Mucosa of stomach (tissue), 1 donor: ENCODE results near the gene RBL2.

Experiments
- H3K27me3 ChIP-seq: one replicate; pipeline ENCODE4 v1.7.0; 2013; ENCODE audit warnings: mild to moderate bottlenecking, low read length; ENCODE audit not compliant: control insufficient read depth, insufficient read depth
- H3K36me3 ChIP-seq: one replicate; pipeline ENCODE4 v1.7.0; 2013; ENCODE audit warnings: low read length; ENCODE audit not compliant: control insufficient read depth, insufficient read depth
- H3K4me1 ChIP-seq: one replicate; pipeline ENCODE4 v1.7.0; 2013; ENCODE audit warnings: mild to moderate bottlenecking, low read length; ENCODE audit not compliant: control insufficient read depth, insufficient read depth
- H3K4me3 ChIP-seq: one replicate; pipeline ENCODE4 v1.7.0; 2013; ENCODE audit warnings: low read length
- H3K9ac ChIP-seq: one replicate; pipeline ENCODE4 v1.7.0; 2013; ENCODE audit warnings: mild to moderate bottlenecking, low read length, moderate library complexity
- H3K9me3 ChIP-seq: one replicate; pipeline ENCODE4 v1.7.0; 2013; ENCODE audit warnings: mild to moderate bottlenecking, low read length, moderate library complexity; ENCODE audit not compliant: control insufficient read depth
- donor health status: Pancreatic carcinoma.

Gene RBL2

GRCh38 chr16:53428681-53429080 lies 5.6 kb upstream of the RBL2 start:
- Histone ChIP-seq H3K4me1 (peaks cover 2% of the 10 kb centered on the region), H3K36me3 (no peaks in the 10 kb centered on the region), H3K4me3 (no peak overlapping the region), H3K9ac (no peak overlapping the region), H3K27me3 (no peaks in the 10 kb centered on the region), H3K9me3 (no peaks in the 10 kb centered on the region)

- Histone ChIP-seq H3K9me3 (no peaks in the 10 kb centered on the region), H3K4me1 (peaks cover 5% of the 10 kb centered on the region), H3K9ac (no peak overlapping the region), H3K4me3 (no peak overlapping the region), H3K36me3 (no peaks in the 10 kb centered on the region), H3K27me3 (no peaks in the 10 kb centered on the region)
Measured at GRCh38 chr16:53429221-53429943, 4.9 kb upstream of the RBL2 start.

GRCh38 chr16:53430363-53430762 lies 3.9 kb upstream of the RBL2 start:
- no peaks in the 10 kb centered on the region for H3K9me3 ChIP-seq
- no peak overlapping the region for H3K9ac ChIP-seq
- H3K36me3 ChIP-seq = no peaks in the 10 kb centered on the region
- H3K4me1 ChIP-seq = peaks cover 5% of the 10 kb centered on the region
- H3K4me3 ChIP-seq = no peak overlapping the region
- H3K27me3 ChIP-seq = no peaks in the 10 kb centered on the region

GRCh38 chr16:53433509-53433908 lies 762 bp upstream of the RBL2 start:
- Histone ChIP-seq H3K36me3 (no peaks in the 10 kb centered on the region), H3K27me3 (no peaks in the 10 kb centered on the region), H3K9ac (peak overlapping the region; percentile 97), H3K4me3 (peak overlapping the region; percentile 96), H3K9me3 (no peaks in the 10 kb centered on the region), H3K4me1 (peaks cover 5% of the 10 kb centered on the region)

- Histone ChIP-seq H3K9me3 (no peaks in the 10 kb centered on the region), H3K27me3 (no peaks in the 10 kb centered on the region), H3K9ac (peak overlapping the region; percentile 97), H3K4me1 (peaks cover 5% of the 10 kb centered on the region), H3K4me3 (peak overlapping the region; percentile 96), H3K36me3 (no peaks in the 10 kb centered on the region)
Measured at GRCh38 chr16:53433930-53434376, 318 bp upstream of the RBL2 start.

- Histone ChIP-seq H3K36me3 (no peaks in the 10 kb centered on the region), H3K9me3 (no peaks in the 10 kb centered on the region), H3K4me1 (peaks cover 5% of the 10 kb centered on the region), H3K9ac (peak overlapping the region; percentile 97), H3K27me3 (no peaks in the 10 kb centered on the region), H3K4me3 (peak overlapping the region; percentile 96)
Measured at GRCh38 chr16:53435066-53435688, 906 bp downstream of the RBL2 start.

- Histone ChIP-seq H3K9ac (no peak overlapping the region), H3K4me3 (no peak overlapping the region), H3K27me3 (no peaks in the 10 kb centered on the region), H3K9me3 (no peaks in the 10 kb centered on the region), H3K36me3 (no peaks in the 10 kb centered on the region), H3K4me1 (no peaks in the 10 kb centered on the region)
Measured at GRCh38 chr16:53440125-53440524, 5.9 kb downstream of the RBL2 start.

- H3K36me3 ChIP-seq = no peaks in the 10 kb centered on the region
- H3K9ac ChIP-seq = no peak overlapping the region
- no peaks in the 10 kb centered on the region for H3K9me3 ChIP-seq
- H3K4me1 ChIP-seq = no peaks in the 10 kb centered on the region
- no peaks in the 10 kb centered on the region for H3K27me3 ChIP-seq
- H3K4me3 ChIP-seq = no peak overlapping the region
Measured at GRCh38 chr16:53445534-53445933, 11.3 kb downstream of the RBL2 start.

- H3K9ac ChIP-seq = no peak overlapping the region
- no peak overlapping the region for H3K4me3 ChIP-seq
- no peaks in the 10 kb centered on the region for H3K4me1 ChIP-seq
- no peaks in the 10 kb centered on the region for H3K27me3 ChIP-seq
- no peaks in the 10 kb centered on the region for H3K9me3 ChIP-seq
- H3K36me3 ChIP-seq = no peaks in the 10 kb centered on the region
Measured at GRCh38 chr16:53446090-53446489, 11.8 kb downstream of the RBL2 start.

- Histone ChIP-seq H3K9ac (no peak overlapping the region), H3K4me3 (no peak overlapping the region), H3K4me1 (no peaks in the 10 kb centered on the region), H3K9me3 (no peaks in the 10 kb centered on the region), H3K27me3 (no peaks in the 10 kb centered on the region), H3K36me3 (no peaks in the 10 kb centered on the region)
Measured at GRCh38 chr16:53449816-53450517, 15.7 kb downstream of the RBL2 start.

GRCh38 chr16:53453928-53454327 lies 19.7 kb downstream of the RBL2 start:
- Histone ChIP-seq H3K4me3 (no peak overlapping the region), H3K4me1 (no peaks in the 10 kb centered on the region), H3K9ac (no peak overlapping the region), H3K9me3 (no peaks in the 10 kb centered on the region), H3K36me3 (no peaks in the 10 kb centered on the region), H3K27me3 (no peaks in the 10 kb centered on the region)

- Histone ChIP-seq H3K36me3 (no peaks in the 10 kb centered on the region), H3K4me1 (no peaks in the 10 kb centered on the region), H3K9ac (no peak overlapping the region), H3K27me3 (no peaks in the 10 kb centered on the region), H3K4me3 (no peak overlapping the region), H3K9me3 (no peaks in the 10 kb centered on the region)
Measured at GRCh38 chr16:53456625-53457024, 22.4 kb downstream of the RBL2 start.
